GM19455 (cell line): ENCODE data around the gene GSTP1.

ENCODE experiments used
- ATAC-seq: cut with Tn5 transposase; IDR thresholded peaks from one replicate; pipeline ENCODE4 v1.9.1; 2021; ENCODE audit not compliant: unreplicated experiment

Gene GSTP1

DNA sequence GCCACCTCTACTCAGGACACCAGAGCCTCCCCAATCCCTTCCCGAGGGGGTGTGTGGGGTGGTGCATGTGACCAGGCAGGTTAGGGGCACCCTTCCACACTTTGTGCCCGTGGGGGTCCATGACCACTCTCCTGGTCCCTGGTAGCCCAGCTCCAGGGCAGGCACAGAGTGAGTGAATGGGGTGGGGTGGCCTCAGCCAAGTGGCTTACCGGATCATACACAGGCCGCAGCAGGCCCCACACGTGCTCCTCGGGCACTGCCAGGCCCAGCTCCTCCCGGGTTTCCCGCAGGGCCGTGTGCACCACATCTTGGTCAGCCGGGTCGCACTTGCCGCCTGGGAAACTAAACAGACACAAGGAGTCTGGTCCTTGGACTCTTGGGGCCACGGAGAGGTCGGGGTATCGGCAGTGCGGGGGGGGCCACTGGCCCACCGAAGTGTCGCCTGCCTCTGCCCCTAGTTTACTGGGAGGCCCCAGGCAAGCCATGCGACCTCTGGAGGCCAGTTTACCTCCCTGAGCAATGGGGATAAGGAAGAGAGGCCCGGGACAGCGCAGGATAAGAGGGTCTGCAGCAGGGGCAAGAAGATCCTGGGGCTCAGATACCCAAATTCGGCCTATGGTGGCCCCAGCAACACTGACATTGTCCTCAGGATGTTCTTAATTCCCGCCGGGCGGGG lies 45.2 kb downstream of the GSTP1 start:
- no peak for ATAC-seq

GRCh38 chr11:67629386-67630227 lies 46.0 kb downstream of the GSTP1 start, which contains the start of gene NUDT8:
NUDT8 (minus strand) TSS chr11:67629937; CDS start chr11:67629911, 26 bp downstream.
- ATAC-seq, result peak; percentile 38

- peak; percentile 52 for ATAC-seq
These were observed 46.8 kb downstream of the GSTP1 start for GRCh38 chr11:67630228-67630942.

- ATAC-seq, result no peak
These were observed 47.3 kb downstream of the GSTP1 start for GRCh38 chr11:67630943-67631331.

DNA sequence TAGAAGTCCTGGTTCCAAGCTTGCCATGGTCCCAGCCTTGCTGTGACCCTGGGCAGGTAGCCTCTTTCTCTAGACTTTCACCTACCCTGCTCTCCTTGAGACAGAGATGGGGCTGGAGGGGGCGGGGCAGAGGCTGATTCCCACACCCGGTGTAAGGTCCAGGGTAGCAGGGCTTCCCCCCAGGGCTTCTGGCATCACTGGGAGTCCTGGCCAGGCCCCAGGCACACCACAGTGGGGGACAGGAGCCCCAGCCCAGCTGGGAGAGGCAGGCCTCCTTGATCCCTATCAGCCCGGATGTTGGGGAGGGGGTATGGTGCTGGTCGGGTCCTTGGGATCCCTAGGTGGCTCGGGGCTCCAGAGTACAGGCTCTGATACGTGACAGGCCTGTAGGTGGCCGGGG lies 47.8 kb downstream of the GSTP1 start:
- no peak for ATAC-seq

- ATAC-seq, result no peak
These were observed 48.2 kb downstream of the GSTP1 start for GRCh38 chr11:67631853-67632174.

DNA sequence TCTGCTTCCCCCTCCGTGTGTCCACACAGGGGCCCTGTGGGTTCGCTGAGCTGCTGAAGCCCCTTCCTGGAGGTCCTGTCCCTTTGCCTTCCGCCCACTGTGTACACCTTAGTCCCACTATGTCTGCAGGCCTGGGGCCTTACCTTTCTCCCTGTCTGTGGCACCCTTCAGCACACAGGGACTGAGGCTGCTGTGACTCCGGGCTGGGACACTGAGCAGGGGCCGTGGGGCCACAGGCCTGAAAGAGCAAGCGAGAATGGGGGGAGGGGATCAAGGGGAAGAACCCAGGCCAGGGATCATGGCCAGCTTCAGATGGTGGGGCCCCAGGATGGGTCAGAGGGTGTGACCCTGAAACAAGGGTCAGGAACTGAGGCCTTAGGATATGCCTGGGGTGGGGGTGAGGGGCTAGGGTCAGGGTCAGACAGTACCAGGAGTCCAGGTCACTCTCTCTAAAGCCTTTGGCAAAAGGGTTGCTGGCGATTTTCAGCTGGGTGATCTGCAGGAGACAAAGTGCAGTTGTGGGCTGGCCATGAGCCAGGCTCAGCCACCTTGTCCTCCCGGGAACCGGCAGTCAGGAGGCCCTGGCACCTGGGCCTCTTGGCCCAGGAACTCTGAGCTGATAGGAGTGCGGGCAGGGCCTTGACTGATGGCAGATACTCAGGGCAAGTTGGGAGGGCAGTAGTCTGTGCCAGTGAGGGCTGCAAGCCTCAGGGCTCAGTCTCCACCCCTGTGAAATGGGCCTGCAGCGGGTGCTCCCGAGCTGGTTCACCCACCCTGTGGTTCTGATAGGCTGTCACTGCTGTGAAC lies 48.8 kb downstream of the GSTP1 start:
- ATAC-seq, result no peak

DNA sequence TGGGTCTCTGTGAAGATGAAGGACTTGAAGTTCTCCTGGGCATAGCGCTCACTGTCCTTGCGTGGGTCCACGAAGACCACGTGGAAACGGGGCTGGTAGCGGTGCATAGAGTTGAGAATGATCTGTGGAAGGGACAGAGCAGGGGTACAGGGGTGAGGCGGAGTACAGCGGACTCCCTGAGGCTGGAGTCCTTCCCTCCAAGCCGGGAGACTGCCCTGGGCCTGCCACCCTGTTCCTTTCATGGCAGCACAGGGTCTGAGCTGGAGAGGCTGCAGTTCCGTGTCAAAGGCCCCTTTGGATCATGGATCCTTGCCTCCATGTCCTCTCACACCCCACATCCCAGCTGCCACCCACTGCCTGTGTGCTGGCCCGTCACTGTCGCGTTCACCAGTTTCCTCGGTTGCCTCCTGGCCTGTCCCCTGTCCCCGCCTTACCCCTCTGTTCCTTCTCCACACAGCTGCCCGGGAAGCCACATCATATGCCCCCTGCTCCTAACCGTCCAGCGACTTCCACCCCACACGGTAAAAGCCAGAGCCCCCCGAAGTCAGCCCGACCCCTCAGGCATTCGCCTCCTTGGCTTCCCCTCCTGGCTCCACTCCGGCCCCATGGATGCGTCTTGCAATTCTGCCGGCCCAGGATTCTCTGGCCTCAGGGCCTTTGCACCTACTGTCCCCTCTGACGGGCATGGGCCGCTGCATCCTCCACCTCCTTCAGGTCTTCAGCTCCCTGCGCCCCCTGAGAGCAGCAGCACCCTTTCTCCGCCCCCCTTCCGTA lies 49.6 kb downstream of the GSTP1 start:
- no peak for ATAC-seq

- ATAC-seq, result no peak
These were observed 50.2 kb downstream of the GSTP1 start for GRCh38 chr11:67633758-67634365.

- no peak for ATAC-seq
These were observed 51.0 kb downstream of the GSTP1 start for GRCh38 chr11:67634366-67635230.

DNA sequence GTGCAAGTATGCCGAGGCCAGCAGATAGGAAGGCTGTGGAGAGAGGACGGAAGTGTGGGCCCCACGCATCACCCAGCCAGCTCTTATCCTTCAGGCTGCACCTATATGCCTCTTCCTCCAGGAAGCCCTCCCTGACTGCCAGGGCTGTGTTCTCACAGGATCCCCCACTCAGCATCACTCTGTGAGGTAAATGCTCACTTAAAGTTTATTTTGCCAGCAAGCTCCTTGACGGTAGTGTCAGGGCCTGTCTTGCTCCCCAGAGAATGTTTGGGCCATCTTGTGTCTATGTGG lies 51.6 kb downstream of the GSTP1 start:
- no peak for ATAC-seq
